ENCODE data around the gene BICC1. TPM values are rescaled to one million over a fixed set of nuclear protein-coding genes. Genes with fewer than 3 reads are reported as not detected.

Gene BICC1
- total RNA-seq, 6 experiments from 2014 or later, result 55.6 to 67.7 (median 64.8) TPM

DNA sequence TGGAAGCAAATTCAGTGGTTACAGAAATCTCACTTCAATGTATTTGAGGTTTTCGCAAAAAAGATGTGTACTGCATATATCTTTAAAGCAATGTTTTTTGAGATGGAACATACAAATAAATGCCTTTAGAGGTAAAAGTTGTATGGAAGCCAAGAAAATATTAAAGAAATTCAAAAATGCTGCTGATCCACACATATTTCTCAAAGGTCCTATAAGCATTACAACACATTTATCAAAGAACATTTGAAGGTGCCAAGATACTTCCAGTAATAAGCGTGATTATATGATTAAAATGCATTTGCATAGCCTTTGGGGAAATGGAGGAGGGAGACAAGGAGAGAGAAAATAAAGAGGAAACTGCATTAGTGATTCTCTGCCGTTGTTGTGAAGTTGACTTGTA lies 260.1 kb downstream of the BICC1 start:
- Mint-ChIP-seq H3K27ac (no peak overlapping the region), H3K4me3 (no peak overlapping the region), H3K4me1 (ENCODE audit: low read depth) (peaks cover 62% of the 10 kb centered on the region), H3K9me3 (no peaks in the 10 kb centered on the region), H3K36me3 (ENCODE audit: low read depth) (peaks cover 1% of the 10 kb centered on the region), H3K27me3 (ENCODE audit: insufficient read depth) (peaks cover 7% of the 10 kb centered on the region)
- TF ChIP-seq, protein P1, sequence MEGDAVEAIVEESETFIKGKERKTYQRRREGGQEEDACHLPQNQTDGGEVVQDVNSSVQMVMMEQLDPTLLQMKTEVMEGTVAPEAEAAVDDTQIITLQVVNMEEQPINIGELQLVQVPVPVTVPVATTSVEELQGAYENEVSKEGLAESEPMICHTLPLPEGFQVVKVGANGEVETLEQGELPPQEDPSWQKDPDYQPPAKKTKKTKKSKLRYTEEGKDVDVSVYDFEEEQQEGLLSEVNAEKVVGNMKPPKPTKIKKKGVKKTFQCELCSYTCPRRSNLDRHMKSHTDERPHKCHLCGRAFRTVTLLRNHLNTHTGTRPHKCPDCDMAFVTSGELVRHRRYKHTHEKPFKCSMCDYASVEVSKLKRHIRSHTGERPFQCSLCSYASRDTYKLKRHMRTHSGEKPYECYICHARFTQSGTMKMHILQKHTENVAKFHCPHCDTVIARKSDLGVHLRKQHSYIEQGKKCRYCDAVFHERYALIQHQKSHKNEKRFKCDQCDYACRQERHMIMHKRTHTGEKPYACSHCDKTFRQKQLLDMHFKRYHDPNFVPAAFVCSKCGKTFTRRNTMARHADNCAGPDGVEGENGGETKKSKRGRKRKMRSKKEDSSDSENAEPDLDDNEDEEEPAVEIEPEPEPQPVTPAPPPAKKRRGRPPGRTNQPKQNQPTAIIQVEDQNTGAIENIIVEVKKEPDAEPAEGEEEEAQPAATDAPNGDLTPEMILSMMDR (IDR thresholded peaks at IDR 0.05), result no peak
- DNase-seq, result no peak

DNA sequence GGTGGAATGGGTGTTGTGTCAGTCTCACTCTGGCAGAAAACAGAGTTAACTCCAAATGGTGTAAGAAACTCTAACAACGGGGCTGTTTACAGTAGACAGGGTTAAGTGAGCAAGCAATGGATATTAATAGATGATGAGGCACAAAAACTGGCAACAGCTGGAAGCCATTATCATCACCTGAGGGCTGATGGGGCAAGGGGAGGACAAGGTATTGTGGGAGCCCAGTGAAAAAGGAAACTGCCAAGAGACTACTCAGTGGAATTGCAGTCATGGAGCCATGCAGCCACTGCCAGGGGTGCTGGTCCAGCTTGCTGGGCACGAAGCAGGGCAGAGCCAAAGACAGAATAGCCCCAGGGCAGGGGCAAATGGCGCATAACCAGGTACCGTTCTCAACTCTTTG lies 260.7 kb downstream of the BICC1 start:
- no peak overlapping the region for H3K4me3 Mint-ChIP-seq
- TF ChIP-seq, protein P1 (IDR thresholded peaks at IDR 0.05), result no peak
- H3K4me1 Mint-ChIP-seq (ENCODE audit: low read depth), result peaks cover 62% of the 10 kb centered on the region
- DNase-seq, result no peak
- H3K36me3 Mint-ChIP-seq (ENCODE audit: low read depth), result no peaks in the 10 kb centered on the region
- H3K27me3 Mint-ChIP-seq (ENCODE audit: insufficient read depth), result peaks cover 7% of the 10 kb centered on the region
- H3K9me3 Mint-ChIP-seq, result no peaks in the 10 kb centered on the region
- H3K27ac Mint-ChIP-seq, result peak overlapping the region; percentile 47

DNA sequence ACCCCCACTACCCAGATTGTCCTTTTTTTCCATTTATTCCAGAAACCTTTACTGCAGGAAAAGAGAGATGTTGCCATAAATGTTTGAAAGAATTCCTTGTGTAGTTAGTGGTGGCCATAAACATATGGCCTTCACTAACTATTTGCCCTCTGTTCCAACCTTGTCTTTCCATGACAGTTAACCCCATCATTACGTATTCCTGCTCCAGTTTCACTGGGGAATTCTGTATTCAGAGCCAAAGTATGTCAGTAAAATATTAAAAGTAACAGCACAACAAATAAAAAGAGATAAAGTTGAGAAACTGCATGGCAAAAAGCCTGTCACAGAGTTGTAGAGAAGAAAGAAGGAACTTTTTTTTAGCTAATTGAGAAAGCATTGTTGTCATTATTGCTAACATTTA lies 261.3 kb downstream of the BICC1 start:
- Mint-ChIP-seq H3K27ac (peak overlapping the region; percentile 22), H3K4me3 (no peak overlapping the region; the same call in 1 of the 2 replicates), H3K27me3 (ENCODE audit: insufficient read depth) (peaks cover 7% of the 10 kb centered on the region), H3K9me3 (no peaks in the 10 kb centered on the region), H3K4me1 (ENCODE audit: low read depth) (peaks cover 68% of the 10 kb centered on the region), H3K36me3 (ENCODE audit: low read depth) (no peaks in the 10 kb centered on the region)
- TF ChIP-seq, protein P1 (IDR thresholded peaks at IDR 0.05), result no peak
- DNase-seq, result no peak

DNA sequence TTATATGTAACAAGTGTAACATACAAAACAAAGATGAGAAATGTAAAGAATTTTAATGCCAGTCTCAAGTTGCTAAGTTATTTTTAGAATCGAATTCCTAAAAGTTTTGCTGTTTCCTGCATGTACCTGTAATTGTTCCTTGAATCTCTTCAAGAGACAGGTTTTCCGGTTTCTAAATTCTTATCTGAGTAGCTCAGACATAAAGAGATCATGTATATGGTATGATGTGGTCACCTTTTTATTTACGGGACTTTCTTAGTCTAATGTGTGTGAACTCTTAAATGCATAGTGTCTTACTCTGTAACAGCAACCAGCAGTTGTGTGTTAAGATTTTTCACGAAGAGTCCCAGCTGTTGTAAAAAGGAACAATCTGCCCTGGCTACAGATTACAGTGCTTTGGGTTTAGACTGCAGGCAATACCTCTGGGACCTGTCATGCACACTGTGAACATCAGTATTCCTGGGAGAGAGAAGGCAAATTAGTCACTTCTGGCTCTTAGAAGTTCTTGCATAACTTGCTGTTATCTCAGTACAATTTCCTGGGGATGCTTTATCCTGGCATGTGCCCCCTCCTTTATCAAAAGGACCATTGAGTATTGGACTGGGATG lies 263.4 kb downstream of the BICC1 start:
- peak; percentile 84 for DNase-seq
- H3K4me3 Mint-ChIP-seq, result peak overlapping the region; percentile 33
- H3K27ac Mint-ChIP-seq, result peak overlapping the region; percentile 64
- H3K27me3 Mint-ChIP-seq (ENCODE audit: insufficient read depth), result peaks cover 7% of the 10 kb centered on the region
- no peaks in the 10 kb centered on the region for H3K9me3 Mint-ChIP-seq
- H3K36me3 Mint-ChIP-seq (ENCODE audit: low read depth), result no peaks in the 10 kb centered on the region
- TF ChIP-seq, protein P1 (IDR thresholded peaks at IDR 0.05), result no peak
- peaks cover 85% of the 10 kb centered on the region for H3K4me1 Mint-ChIP-seq (ENCODE audit: low read depth)

DNA sequence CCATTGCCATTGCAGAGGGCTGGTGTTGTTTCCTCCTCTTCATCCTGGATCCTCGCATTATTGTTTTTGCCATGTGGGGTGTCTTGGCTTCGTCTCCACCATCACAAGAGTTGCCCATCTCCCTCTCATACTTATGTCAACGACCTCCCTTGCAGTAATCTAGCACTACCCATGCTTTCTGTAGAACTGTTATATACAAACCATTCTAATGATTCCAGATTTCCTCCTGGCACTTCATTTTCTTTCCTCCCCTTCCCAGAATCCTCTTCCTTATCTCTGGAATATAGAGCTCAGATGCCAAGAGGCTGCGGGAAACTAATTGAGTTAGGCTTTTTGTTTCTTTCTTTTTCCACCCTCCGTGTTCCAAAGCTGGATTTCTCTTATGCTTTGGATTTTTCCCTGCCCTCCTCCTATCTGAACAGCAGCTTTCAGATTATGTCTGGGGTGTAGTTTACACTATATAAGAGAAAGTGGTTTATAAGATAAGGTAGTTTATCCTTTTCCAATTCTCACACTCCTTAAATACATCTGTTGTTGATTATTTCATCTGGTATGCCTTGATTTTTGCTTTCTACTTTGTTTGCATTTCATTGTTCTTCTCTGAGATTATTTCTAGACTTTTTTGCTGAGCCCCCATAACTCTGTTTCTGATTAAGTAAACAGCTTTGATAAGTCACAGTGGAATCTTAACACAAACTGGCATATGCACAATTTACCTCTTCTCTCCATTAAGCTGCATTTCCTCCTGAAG lies 264.1 kb downstream of the BICC1 start:
- Mint-ChIP-seq H3K4me1 (ENCODE audit: low read depth) (peaks cover 85% of the 10 kb centered on the region), H3K27ac (peak overlapping the region; percentile 64)

More for the DNA sequence above, 264.1 kb downstream of the BICC1 start:
- peak overlapping the region; percentile 33 for H3K4me3 Mint-ChIP-seq
- TF ChIP-seq, protein P1 (IDR thresholded peaks at IDR 0.05), result no peak
- H3K36me3 Mint-ChIP-seq (ENCODE audit: low read depth), result no peaks in the 10 kb centered on the region
- no peak for DNase-seq
- H3K27me3 Mint-ChIP-seq (ENCODE audit: insufficient read depth), result peaks cover 8% of the 10 kb centered on the region
- no peaks in the 10 kb centered on the region for H3K9me3 Mint-ChIP-seq
